GM19467 (cell line): Measurements from ENCODE around the gene RABGGTB.
"Not testable (repeated sequence)": the region's sequence is repeated elsewhere in the genome, so short reads cannot be mapped to it uniquely, and the experiment has no call there.

Source experiments
- ATAC-seq: cut with Tn5 transposase; IDR thresholded peaks from one replicate; pipeline ENCODE4 v1.9.1; 2021; ENCODE audit warnings: mild to moderate bottlenecking, moderate library complexity; ENCODE audit not compliant: unreplicated experiment

Gene RABGGTB

DNA sequence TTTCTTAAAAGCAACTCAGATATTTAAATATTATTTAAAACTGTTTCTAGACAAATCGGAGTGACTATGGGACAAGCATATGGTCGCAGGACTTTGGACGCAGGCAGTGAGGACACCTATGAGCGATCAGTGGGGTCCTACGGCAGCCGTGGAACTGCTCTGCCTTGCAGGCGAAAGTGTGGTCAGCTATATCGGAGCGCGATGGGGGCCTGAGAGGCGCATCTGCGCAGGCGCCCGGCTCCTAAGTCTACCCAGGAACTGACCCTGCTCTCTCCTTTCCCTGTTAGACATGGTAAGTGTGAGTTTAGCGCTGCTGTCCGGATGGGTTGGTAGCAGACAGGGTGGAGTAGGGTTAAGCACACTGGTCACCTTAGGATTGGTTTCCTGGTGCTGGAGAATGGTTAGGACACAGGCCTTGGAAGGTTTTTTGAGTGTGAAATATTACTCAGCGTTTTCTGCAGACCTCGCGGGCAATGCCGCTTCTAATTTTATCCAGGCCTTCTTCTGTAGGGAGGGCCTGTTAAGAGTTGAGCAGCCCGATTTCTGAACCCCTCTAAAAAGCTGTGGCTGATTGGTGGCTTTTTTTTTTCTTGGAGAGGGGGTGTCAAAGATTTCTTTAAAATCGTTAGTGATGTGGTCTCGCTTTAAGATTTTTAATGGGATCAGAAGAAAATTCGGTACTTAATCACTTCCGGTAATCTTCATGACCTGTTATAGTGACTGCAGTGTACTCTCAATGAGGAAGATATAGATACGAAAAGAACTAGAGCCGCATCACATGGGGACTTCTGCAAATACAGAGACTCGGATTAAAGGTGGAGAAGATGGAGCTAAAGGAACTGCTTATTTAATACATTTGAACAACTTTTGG is at the start of gene RABGGTB:
Gene RABGGTB (plus strand): TSS at position 274 of the 871 bp plus-strand sequence. CDS start 16 bp downstream, at position 290.
- ATAC-seq: peak; percentile 61

DNA sequence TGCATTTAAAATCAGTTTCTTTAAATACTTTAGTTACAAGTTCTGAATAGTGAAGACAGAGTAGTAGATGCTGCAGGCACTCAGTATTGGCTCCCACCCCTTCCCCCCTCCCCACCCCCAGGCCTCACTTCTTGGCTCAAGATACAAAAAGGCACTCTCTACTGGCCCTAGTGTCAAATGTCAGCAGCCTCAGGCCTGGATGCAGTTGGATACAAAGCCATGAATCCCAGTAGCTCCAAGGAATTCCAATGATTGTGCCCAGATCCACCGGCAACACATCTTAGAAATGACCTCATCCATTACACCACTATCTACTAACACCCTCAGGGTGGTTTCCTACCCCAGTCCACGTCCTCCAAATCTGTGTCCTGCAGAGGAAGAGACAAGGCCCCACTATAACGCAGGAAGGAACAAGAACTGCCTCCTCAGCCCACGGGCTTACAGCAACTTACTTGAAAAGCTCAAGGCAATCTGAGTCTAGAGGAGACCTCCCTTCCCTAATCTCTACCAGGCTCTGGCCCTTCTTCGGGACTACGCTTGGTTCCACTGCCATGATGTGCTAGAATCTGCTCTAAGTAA is 43.9 kb upstream of the RABGGTB start:
- no peak for ATAC-seq

DNA sequence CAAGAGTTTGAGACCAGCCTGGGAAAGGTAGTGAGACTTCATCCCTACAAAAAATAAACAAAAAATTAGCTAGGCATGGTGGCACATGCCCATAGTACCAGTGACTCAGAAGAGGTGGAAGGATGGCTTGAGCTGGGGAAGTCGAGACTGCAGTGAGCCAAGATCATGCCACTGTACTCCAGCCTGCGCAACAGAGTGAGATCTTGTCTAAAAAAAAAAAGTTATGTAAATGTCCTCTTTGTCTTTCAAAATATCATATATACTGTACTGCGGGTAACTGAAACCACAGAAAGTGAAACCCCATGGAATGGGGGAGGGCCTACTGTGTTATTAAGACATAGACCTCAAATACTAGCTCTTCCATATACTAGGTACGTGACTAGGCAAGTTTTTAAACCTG is 40.8 kb upstream of the RABGGTB start:
- peak; percentile 85 for ATAC-seq

DNA sequence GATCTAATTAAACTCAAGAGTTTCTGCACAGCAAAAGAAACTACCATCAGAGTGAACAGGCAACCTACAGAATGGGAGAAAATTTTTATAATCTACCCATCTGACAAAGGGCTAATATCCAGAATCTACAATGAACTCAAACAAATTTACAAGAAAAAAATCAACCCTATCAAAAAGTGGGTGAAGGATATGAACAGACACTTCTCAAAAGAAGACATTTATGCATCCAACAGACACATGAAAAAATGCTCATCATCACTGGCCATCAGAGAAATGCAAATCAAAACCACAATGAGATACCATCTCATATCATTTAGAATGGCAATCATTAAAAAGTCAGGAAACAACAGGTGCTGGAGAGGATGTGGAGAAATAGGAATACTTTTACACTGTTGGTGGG is 28.8 kb upstream of the RABGGTB start:
- not testable (repeated sequence) for ATAC-seq

DNA sequence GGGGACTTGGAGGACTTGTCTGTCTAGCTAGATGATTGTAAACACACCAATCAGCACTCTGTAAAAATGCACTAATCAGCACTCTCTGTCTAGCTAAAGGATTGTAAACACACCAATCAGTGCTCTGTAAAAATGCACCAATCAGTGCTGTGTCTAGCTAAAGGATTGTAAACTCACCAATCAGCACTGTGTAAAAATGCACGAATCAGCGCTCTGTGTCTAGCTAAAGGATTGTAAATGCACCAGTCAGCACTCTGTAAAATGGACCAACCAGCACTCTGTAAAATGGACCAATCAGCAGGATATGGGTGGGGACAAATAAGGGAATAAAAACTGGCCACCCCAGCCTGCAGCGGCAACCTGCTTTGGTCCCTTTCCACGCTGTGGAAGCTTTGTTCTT is 27.5 kb upstream of the RABGGTB start:
- not testable (repeated sequence) for ATAC-seq

DNA sequence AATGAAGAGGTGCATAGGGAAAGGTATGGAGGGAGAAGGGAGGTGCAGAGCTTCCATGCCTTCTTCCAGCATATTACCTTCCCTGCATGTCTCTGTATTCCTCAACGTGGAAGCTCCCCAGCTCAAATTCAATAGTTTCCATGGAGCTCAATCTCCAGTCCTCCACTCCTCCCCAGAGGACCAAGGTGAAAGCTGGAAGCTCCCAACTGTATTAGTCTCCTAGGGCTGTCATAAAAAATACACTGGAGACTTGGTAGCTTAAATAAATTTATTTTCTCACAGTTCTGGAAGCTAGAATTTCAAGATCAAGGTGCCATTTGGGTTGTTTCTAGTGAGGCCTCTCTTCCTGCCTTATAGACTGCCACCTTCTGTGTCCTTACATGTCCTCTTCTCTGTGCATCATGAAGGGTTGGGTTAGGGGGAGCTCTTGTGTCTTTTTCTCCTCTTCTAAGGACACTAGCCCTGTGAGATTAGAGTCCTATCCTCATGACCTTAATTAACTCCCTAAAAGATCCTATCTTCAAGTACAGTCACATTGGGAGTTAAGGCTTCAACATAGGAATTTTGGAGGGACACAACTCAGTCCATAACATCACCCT is 21.9 kb upstream of the RABGGTB start:
- ATAC-seq: no peak

DNA sequence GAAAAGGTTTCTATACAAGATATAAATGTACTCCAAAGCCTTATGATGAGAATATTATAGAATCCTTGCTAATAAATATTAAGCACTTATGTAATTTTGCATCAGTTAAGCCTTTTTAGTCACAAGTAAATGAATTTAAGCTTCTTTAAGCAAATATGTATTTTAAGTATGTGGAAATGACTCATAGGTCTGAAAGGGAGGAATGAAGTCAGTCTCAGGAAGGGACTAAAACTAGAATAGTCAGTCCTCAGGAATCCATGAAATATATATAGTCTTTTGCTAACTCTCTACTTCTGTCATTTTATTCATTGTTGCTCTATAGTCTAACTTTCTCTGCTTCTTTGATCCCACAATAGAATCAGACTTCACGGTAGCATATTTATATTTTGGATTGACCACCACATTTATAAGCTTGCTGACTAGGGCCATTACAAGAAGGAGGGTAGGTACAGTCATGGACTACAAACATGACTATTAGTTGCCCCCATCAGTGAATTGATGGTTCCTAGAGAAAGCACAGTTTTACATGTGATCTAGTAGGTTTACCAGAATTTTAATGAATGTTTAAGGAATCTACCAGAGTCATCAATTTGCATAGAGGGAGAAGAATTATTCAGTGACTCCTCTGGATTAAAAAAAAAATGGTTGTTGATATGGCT is 20.2 kb upstream of the RABGGTB start:
- no peak for ATAC-seq

DNA sequence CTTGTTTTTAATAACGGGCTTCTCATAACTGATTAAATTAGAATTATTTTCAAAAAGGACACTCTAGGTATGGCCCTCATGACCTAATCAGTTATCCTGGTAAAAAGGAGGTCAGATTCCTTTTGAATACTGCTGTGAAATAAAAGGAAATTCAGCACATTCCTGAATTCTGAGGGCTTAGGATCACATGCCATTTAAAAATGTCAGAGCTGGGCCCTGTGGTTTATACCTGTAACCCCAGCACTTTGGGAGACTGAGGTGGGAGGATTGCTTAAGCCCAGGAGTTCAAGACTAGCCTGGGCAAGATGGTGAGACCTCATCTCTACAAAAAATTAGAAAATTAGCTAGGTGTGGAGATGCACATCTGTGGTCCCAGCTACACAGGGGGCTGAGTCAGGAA is 18.0 kb upstream of the RABGGTB start:
- ATAC-seq: no peak

DNA sequence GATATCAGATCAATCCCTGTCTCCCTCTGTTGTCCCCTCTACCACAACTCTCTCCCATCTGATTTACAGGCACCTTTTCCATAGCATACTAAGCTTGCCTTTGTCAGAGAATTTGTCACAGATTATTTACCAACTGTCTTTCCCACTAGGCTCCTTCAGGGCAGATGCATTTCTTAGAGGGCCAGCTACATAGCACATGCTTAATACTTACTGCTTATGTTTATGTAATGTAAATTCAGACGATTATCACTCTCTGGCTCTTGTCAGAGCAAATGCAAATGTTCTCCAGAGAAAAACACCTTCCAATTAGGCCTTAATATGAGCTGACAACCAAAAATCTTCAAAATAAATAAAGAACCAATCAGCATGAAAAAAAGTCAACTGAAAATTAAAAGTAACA is 15.3 kb upstream of the RABGGTB start:
- no peak for ATAC-seq

DNA sequence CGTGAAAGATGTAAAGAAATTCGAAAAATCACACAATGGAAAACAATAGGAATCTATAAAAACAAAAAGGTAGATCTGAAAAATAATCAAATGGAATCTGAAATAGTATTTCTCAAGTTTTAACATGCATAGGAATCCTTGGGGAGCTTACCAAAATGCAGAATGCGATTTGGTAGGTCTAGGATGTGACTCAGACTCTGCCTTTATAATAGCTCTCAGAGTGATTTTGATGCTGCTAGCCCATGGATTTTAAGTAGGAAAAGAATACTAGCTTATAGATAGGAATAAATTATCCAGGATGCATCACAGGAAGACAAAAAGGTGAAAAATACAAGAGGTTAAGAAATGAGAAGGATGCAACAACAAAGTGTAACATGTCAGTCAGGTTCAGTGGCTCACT is 14.1 kb upstream of the RABGGTB start:
- ATAC-seq: no peak

DNA sequence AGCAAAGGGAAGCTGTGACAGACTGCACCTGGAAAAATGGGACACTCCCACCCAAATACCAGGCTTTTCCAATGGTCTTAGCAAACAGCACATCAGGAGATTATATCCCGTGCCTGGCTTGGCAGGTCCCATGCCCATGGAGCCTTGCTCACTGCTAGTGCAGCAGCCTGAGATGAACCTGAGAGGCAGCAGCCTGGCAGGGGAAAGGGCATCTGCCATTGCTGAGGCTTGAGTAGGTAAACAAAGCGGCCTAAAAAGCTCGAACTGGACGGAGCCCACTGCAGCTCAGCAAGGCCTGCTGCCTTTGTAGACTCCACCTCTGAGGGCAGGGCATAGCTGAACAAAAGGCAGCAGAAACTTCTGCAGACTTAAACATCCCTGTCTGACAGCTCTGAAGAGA is 8.2 kb upstream of the RABGGTB start:
- not testable (repeated sequence) for ATAC-seq

DNA sequence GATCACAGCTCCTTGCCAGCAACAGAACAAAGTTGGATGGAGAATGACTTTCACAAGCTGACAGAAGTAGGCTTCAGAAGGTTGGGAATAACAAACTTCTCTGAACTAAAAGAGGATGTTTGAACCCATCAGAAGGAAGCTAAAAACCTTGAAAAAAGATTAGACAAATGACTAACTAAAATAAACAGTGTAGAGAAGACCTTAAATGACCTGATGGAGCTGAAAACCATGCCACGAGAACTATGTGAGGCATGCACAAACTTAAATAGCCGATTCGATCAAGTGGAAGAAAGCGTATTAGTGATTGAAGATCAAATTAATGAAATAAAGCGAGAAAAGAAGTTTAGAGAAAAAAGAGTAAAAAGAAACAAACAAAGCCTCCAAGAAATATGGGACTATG is 7.4 kb upstream of the RABGGTB start:
- ATAC-seq: not testable (repeated sequence)

DNA sequence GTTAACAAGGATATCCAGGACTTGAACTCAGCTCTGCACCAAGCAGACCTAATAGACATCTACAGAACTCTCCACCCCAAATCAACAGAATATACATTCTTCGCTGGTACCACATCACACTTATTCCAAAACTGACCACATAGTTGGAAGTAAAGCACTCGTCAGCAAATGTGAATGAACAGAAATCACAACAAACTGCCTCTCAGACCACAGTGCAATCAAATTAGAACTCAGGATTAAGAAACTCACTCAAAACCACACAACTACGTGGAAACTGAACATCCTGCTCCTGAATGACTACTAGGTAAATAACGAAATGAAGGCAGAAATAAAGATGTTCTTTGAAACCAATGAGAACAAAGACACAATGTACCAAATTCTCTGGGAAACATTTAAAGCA is 5.9 kb upstream of the RABGGTB start:
- ATAC-seq: not testable (repeated sequence)

DNA sequence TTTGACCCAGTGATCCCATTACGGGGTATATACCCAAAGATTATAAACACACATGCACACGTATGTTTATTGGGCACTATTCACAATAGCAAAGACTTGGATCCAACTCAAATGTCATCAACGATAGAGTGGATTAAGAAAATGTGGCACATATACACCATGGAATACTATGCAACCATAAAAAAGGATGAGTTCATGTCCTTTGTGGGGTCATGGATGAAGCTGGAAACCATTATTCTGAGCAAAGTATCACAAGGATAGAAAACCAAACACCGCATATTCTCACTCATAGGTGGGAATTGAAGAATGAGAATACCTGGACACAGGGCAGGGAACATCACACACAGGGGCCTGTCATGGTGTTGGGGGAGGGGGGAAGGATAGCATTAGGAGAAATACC is 2.1 kb upstream of the RABGGTB start:
- ATAC-seq: not testable (repeated sequence)

DNA sequence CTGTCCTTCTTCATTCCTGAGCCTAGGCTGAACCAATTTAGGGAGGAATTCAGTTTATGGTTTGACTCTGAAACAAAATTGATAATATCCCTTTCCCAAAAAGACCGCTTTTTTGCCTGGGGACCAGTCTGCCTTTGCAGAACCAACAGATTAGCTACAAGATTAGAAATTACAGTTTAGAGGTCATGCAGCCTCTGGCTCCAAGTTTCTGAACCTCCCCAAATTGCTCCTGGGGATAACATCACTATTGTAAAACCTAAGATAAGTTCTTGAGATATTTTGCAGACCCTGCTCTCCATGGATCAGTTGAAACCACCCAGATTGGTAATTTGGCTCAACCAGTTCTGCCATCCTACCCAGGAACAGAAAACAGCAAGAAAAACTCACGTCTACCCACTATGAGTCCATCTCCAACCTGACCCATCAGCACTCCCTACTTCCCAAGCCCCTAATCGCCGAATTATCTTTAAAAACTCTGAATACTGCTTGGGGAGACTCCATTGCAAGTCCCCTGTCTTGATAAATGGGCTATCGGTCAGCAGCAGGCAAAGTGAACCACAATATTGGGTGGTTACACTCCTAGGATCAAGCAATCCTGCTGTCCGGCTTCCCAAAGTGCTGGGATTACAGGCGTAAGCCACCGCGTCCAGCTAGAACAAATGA is 605 bp upstream of the RABGGTB start:
- peak; percentile 12 for ATAC-seq

DNA sequence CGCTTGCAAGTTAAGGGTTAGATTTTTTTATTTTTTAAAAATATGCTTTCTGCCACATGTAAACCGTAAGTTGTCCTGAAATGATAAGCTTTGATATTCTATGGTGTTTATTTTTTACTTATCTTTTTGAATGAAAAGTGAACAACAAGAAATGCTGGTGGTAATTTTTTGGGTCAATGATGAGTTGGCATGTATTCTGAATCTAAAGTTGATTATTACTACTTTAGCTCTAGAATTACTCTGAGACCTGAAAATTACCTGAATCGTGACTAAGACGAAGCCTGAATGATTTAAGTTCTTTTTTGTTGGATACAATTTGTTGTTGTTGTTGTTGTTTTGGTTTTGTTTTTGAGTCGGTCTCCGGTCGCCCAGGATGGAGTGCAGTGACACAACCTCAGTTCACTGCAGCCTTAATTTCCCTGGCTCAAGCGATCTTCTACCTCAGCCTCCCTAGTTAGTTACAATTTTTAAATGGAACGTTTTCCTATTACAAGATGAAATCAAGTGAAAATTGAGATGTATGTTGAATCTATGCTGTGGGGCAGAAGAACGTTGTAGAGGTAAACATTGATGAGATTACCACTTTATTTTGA is 941 bp downstream of the RABGGTB start:
- ATAC-seq: no peak

DNA sequence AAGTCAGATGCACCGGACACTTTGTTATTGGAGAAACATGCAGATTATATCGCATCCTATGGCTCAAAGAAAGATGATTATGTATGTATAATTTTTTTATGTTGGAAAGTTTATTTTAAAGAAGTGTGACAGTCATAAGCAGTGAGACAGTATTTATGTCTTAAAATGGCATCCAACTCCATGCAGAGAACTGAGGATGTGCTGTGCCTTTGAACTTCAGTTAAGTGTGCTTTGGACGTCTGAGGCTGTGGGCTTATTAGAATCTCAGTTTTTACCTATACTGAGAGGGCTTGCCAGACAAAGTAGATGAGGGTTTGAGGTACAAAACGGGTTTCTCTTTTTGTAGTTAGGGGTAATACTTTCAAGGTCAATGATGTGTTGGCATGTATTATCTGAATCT is 1.5 kb downstream of the RABGGTB start:
- no peak for ATAC-seq

DNA sequence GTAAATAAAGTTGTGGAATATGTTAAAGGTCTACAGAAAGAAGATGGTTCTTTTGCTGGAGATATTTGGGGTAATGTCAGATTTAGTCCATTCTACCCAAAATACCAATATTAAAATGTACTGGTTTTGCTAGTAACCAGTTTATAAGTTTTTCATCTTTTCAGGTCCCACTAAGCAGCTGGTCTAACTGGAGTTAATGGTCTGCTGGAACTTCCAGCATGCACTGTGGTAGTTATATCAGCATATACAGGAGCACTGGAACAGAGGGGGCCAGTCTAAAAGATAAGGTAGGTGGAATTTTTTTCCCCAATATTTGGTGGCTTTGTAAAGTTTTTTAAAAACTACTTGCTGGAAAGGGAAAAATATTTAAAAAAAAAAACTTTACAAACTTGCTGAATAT is 3.9 kb downstream of the RABGGTB start:
- no peak for ATAC-seq

DNA sequence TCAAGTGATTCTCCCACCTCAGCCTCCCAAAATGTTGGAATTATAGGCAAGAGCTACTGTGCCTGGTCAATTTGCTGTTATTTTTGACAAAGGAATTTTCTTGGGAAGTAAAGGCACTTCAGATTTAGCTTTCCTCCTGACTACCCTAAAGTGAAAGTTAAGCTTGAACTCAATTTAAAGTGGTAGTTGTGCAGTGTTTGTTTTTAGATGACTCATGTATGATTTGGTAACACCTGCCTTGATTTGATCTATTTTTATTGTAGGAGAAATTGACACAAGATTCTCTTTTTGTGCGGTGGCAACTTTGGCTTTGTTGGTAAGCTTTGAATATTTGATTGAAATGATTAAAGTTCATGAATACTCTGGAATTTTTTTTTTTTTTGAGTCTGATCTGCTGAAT is 5.0 kb downstream of the RABGGTB start:
- no peak for ATAC-seq

DNA sequence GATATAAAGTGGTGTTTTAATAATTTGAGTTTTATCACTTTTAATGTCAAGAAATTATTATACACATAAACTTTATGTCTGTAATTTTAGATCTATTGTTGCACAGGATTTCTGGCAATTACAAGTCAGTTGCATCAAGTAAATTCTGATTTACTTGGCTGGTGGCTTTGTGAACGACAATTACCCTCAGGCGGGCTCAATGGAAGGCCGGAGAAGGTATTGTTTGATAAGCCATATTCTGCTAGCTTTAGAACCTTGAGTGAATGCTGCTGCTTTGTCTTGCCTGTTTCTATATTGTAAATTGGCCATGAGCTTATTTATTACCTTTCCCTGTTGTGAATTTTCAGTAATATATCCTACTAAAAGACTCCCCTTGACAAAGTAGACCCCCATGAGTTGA is 6.0 kb downstream of the RABGGTB start:
- ATAC-seq: no peak

DNA sequence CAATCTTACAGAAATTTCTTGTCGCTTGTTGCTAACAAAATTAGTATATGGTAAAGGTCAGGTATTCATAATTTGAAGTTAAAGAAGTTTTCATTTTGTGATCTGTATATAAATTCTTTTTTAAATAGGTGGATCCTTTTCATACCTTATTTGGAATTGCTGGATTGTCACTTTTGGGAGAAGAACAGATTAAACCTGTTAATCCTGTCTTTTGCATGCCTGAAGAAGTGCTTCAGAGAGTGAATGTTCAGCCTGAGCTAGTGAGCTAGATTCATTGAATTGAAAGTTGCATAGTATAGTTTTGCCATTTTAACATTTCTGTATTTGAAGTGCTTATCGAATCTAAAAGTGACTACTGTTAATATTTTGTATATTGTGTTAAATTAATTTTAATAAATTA is 8.3 kb downstream of the RABGGTB start:
- ATAC-seq: no peak
